DMS79 treated with DMSO at 0.1 percent for 48 hours (cell line): ENCODE measurements around the gene GPR179.
"Not testable (repeated sequence)": the region's sequence is repeated elsewhere in the genome, so short reads cannot be mapped to it uniquely, and the experiment has no call there.

ENCODE experiments used
- DNase-seq: peaks from one replicate; lab custom pipeline; 2025; lab: John Stamatoyannopoulos, UW

Gene GPR179

DNA sequence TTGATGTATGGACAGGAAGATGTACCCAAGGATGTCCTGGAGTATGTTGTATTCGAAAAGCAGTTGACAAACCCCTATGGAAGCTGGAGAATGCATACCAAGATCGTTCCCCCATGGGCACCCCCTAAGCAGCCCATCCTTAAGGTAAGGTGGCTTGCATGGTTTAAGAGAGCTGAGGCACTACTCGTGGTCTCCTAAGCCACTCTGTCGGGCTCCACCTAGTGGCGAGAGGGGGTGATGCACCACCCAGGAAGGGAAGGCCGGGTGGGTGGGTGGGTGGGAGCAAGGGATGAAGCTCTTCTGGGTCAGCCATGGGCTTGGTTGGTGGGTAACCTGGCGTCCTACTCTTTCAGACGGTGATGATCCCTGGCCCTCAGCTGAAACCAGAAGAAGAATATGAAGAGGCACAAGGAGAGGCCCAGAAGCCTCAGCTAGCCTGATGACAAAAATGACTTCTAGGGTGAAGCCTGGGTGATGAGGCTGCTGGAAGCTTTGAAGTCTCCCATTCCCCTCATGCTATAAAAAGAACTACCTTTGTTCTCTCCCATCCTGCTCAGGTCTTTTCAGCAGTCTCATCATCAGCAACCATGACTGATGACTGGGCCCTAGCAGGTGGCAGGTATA is 21.5 kb downstream of the GPR179 start:
- DNase-seq = peak; percentile 5

DNA sequence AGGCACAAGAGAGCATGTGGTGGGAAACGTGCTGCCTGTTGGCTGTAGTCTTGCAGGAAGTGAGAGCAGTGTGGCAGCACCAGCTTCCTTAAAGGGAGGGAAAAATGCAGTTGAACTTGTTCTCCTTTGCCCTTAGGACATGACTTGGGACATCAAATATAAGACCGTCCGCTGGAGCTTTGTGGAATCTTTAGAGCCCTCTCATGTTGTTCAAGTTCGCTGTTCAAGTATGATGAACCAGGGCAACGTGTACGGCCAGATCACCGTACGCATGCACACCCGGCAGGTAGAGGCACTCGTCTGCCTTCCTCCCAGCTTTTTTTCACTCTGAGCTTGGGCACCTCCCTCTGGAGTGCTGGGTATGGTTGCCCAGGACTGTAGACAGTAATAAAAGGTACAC is 23.3 kb downstream of the GPR179 start:
- no peak for DNase-seq

DNA sequence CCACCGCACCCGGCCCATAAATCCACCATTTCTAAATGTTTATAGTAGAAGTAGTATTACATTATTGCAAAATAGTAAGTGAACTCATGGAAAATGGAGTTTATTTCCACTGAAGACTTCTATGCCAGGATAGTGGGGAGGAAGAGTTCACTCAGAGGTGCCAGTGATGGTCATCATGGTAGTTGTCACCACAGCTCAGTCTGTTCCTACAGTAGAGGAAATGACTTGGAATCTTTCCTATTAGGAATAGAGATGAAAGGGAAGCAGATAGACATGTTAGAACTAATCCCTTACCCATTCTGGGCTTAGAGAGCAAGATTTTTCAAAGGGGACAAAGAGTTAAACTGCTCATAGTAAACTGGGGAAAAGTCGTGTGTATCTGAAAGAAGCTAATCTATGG is 26.7 kb downstream of the GPR179 start:
- DNase-seq = no peak

DNA sequence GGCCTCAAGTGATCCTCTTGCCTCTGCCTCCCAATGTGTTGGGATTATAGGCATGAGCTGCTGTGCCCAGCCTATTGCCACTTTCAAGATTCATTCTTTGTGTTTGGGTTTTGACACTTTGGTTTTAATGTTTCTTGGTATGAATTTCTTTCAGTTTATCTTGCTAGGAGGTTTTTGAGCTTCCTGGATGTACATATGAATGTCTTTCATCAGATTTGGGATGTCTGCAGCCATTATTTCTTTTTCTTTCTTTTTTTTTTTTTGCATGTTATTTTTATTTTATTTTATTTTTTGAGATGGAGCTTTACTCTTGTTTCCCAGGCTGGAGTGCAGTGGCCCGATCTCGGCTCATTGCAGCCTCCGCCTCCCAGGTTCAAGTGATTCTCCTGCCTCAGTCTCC is 28.3 kb downstream of the GPR179 start:
- DNase-seq = no peak

DNA sequence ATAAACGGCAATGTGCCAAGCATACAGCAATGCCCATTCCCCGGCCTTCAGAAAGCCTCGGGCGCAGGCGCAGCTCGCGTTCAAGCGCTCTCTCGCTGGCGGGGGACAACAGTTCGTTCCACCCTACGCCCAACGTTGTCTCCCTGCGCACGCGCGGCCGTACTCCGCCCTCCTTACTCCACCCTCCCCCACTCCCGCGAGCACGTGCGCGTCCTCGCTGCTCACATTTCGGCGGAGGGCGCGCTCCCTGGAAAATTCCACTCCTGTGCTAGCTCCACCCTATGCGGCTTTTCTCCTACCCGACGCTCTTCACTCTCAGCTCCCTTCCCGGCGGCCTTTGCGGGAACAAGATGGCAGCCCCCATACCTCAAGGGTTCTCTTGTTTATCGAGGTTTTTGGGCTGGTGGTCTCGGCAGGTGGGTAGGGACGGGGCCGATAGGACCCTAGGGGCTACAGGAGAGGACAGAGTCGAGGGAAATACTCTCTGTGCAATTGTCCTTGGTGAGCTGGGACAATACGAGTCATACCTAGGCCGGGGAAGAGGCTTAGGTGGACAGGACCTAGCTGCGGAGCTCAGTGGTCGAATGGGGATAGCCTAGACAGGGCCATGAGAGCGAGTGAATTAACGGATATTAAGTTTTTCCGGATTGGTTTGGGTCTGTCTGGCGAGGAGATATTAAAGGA is 46.8 kb downstream of the GPR179 start, which contains the start of gene MRPL45:
MRPL45 (plus strand) TSS at position 335 of the 684 bp plus-strand sequence; CDS start at position 351, 16 bp downstream.
- peak; percentile 88 for DNase-seq

DNA sequence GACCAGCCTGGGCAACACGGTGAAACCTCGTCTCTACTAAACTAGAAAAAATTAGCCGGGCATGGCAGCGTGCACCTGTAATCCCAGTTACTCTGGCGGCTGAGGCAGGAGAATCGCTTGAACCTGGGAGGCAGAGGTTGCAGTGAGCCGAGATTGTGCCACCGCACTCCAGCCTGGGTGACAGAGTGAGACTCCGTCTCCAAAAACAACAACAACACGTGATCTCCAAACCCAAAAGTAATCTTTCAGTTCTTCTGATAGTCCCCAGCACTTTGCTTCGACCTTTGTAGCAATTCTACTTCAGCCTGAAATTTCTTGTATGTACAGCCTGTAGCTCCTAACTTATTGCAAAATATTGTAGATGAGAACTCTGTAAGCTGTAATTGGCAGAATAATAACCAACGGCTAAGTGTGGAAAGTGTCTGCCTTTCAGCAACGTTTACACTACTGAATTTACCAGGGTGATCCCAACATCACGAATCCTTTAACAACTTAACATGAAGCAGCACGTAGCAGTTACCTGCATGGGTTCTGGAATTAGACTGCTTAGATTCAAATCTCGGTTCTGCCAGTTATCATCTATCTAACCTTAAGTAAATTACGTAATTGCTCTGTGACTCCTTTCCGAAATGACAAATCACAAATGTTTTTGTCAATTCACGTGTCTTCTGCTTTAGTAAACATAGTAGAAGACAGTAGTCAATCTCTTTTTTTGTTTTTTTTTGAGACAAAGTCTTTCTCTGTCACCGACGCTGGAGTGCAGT is 48.0 kb downstream of the GPR179 start:
- DNase-seq = not testable (repeated sequence)

DNA sequence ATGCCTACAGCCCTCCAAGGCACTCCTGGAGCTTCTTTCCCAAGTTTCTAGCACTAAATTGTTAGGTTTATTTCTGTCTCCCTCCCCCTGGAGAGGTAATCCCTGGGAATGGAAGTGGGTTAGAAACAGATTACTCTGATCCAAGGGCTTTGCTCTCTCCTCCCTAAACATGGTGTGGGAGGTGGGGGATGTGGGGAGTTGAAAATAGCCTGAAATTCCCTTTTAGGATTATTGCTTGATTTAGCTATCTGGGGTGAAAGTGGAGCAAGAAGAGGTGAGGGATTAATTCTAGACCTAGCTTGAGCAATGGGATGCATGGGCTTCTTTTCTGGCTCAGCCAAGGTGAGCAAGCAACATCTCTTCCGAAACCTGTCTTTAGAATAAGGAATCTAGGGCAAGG is 54.0 kb downstream of the GPR179 start:
- not testable (repeated sequence) for DNase-seq

DNA sequence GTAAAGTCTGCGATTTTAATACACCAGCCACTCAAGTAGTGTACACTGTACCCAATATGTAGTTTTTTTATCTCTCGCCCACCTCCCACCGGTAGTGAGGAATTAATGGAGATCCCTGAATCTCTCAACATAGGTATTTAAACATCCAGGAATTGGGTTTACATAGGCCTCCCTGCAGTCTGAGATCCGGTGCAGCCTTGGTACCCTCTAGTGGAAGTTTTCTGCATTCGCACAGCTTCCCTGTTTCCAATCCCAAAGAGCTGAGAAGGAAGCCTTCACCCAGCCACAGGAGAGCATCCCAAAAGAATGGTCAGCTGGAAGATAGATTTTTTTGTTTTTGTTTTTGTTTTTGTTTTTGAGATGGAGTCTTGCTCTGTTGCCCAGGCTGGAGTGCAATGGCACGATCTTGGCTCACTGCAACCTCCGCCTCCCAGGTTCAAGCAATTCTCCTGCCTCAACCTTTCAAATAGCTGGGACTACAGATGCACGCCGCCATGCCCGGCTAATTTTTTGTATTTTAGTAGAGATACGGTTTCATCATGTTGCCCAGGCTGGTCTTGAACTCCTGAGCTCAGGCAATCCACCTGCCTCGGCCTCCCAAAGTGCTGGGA is 55.4 kb downstream of the GPR179 start:
- DNase-seq = not testable (repeated sequence)

DNA sequence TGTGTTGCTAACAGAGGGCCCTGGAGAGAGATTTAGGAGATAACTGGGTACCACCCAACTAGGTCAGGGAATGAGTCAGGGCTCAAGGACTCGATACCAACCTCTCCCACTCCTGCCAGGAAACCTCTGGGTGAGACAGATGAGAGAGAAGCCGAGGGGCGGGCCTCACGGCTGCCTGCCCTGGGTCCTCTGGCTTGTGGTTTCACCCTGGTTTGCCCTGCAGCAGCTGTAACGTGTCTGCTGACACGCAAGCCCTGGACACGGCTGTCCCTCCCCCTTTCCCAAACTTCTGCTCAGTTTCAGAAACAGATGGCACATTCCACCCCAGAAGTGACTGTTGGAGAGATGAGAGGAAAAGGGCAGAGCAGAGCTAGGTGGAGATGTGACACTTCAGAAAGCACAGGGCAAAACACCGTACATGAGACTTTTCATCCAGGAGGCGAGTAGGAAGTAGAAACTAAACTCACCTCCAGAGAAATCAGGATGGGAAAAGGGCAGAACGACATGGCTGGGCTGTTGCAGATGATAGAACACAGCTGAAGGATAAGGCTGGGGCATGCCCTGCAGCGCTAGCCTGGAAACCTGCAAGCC is 57.2 kb downstream of the GPR179 start:
- not testable (repeated sequence) for DNase-seq

DNA sequence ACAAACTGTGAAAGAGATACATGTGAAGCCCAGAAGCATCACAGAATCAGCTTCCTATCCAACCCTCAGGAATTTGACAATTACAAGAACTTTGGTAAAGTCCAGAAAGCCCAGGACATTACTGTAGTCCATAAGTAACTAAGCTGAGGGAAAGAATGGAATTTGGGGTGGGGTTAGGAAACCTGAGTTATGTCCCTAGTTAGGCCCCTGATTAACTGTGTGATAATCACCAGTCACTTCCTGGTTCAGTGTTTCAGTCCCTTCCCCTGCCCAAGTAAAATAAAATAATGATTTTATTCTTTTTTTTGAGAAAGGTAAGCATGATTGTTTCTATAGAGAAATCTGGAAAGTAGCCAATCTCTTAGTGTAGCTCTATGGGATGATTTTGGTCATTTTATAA is 57.8 kb downstream of the GPR179 start:
- DNase-seq = not testable (repeated sequence)
